Tibial artery (tissue), 4 donors: Measurements from ENCODE around the gene ARHGAP24.

ENCODE experiments used
- DNase-seq, 2 donors: peaks; one replicate each; pipeline ENCODE4 v3.0.0-alpha.2; 2019
- H3K27ac ChIP-seq, 2 donors: fragments of 200-600 bp; sonication (generic) in 1 of 2; 1 replicate in 1 of 2; 2 replicates in 1 of 2; pipeline ENCODE4 v1.5.1; 2018 to 2019; ENCODE audit warnings: mild to moderate bottlenecking in 1 of 2
- H3K27me3 ChIP-seq, 2 donors: fragments of 200-600 bp; sonication (generic) in 1 of 2; one replicate each; pipeline versions ENCODE4 v1.5.1 to v1.6.0; 2016 to 2019
- H3K36me3 ChIP-seq, 3 donors: fragments of 200-600 bp; sonication (generic) in 2 of 3; one replicate each; pipeline ENCODE4 v1.5.1; 2016 to 2019; ENCODE audit warnings: mild to moderate bottlenecking in 2 of 3
- H3K4me1 ChIP-seq, 4 donors: fragments of 200-600 bp; sonication (generic) in 2 of 4; 1 replicate in 3 of 4; 2 replicates in 1 of 4; pipeline ENCODE4 v1.5.1; 2016 to 2019
- H3K4me3 ChIP-seq, 2 donors: fragments of 200-600 bp; sonication (generic) in 1 of 2; 1 replicate in 1 of 2; 2 replicates in 1 of 2; pipeline ENCODE4 v1.5.1; 2018 to 2019; ENCODE audit warnings: mild to moderate bottlenecking in 2 of 2
- H3K9me3 ChIP-seq, 3 donors: fragments of 200-600 bp; sonication (generic) in 1 of 3; one replicate each; pipeline ENCODE4 v1.5.1; 2016 to 2019
- CTCF ChIP-seq, 2 experiments: fragments of 200-600 bp in 1 of 2; fragments of 450-650 bp in 1 of 2; IDR thresholded peaks; one replicate each; pipeline ENCODE4 v1.5.1; 2017 to 2019; ENCODE audit warnings: antibody characterized with exemption in 2 of 2, mild to moderate bottlenecking in 1 of 2, moderate library complexity in 1 of 2
- intact Hi-C: fragments of 100-400 bp; cut with DNase I; formaldehyde crosslinking; loops from one replicate; pipeline ENCODE4 v1.15.0; 2023; ENCODE audit warnings: low total_unique reads

ARHGAP24 gene

DNA sequence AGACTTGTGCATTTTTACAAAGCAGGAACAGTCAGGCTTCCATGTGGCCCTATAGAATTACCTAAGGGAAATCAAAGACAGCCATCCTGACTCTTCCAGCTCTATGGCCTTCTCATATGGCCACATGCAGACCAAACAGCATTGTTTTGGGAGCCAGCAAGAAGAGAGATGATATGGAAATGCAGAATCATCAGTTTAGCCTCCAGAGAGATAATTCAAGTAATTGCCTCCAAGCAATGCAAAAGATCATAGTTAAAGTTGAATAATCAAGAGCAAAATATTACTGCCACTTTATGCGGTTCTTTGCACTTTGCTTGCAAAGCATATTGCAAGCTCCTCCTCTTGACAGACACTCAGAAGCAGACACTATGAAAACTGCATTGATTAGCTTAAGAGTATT lies 207.4 kb downstream of the ARHGAP24 start:
- no peak for TF ChIP-seq CTCF (IDR thresholded peaks at IDR 0.05)
- Histone ChIP-seq H3K36me3 (no peaks in the 10 kb centered on the region), H3K4me1 (no peaks in the 10 kb centered on the region), H3K27me3 (no peaks in the 10 kb centered on the region), H3K4me3 (no peak overlapping the region), H3K9me3 (no peaks in the 10 kb centered on the region), H3K27ac (no peak overlapping the region)
- intact Hi-C loops, result no loop called here
- no peak for DNase-seq

DNA sequence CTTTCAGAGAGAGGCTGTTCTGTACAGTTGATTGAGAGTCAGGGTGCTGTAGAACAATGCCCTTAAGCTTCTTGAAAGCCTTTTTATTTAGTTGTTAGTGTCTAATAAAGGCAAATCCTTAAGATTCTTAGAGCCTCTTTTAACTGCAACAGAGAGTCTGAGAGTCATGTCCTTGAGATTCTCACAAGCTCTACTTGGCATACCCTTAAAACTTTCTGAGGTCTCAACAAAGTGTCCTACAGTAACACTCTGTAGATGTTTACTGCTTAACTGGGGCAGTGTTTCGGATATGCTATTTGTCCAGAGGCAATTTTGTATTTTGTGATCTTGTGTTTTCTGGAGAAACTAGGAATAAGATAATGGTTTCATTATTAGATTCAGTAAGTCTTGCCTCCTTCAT lies 209.7 kb downstream of the ARHGAP24 start:
- no peaks in the 10 kb centered on the region for H3K4me1 ChIP-seq
- no peaks in the 10 kb centered on the region for H3K9me3 ChIP-seq
- no peak overlapping the region for H3K4me3 ChIP-seq
- no peak for TF ChIP-seq CTCF (IDR thresholded peaks at IDR 0.05)
- H3K27ac ChIP-seq, result no peak overlapping the region
- intact Hi-C loops, result no loop called here
- no peaks in the 10 kb centered on the region for H3K36me3 ChIP-seq
- no peak for DNase-seq
- H3K27me3 ChIP-seq, result no peaks in the 10 kb centered on the region

DNA sequence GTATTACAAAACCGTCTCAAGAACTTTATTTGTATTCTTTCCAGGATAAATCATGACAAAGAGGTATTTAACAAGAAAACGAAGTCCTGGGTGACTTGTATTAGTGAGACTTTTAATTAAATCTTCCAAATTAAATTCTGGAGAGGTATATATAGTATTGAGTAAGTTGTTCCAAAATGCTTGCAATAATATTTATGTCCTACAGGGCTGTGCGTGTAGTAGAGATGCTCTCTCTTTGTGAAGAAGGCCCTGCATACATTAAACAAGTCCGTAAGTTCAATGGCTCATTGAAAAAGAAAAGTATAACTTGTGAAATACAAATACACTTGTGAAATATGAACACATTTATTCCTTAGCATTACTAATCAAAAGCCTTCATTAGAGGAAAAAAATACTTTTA lies 211.4 kb downstream of the ARHGAP24 start:
- no peak for DNase-seq
- TF ChIP-seq CTCF (IDR thresholded peaks at IDR 0.05), result no peak
- Histone ChIP-seq H3K4me1 (no peaks in the 10 kb centered on the region), H3K4me3 (no peak overlapping the region), H3K9me3 (no peaks in the 10 kb centered on the region), H3K27me3 (no peaks in the 10 kb centered on the region), H3K36me3 (no peaks in the 10 kb centered on the region), H3K27ac (no peak overlapping the region)
- intact Hi-C loops, result no loop called here

- no peak overlapping the region for H3K27ac ChIP-seq
These were observed 213.2 kb downstream of the ARHGAP24 start for GRCh38 chr4:85688055-85688740.

GRCh38 chr4:85696661-85697060 lies 221.7 kb downstream of the ARHGAP24 start:
- H3K4me1 ChIP-seq, result no peaks in the 10 kb centered on the region
- no peaks in the 10 kb centered on the region for H3K9me3 ChIP-seq
- no peak for TF ChIP-seq CTCF (IDR thresholded peaks at IDR 0.05)
- no peak overlapping the region for H3K27ac ChIP-seq
- intact Hi-C loops, result no loop called here
- no peaks in the 10 kb centered on the region for H3K36me3 ChIP-seq
- no peak overlapping the region for H3K4me3 ChIP-seq
- DNase-seq, result no peak
- no peaks in the 10 kb centered on the region for H3K27me3 ChIP-seq

More at GRCh38 chr4:85688055-85688740, 213.2 kb downstream of the ARHGAP24 start:
- H3K4me1 ChIP-seq, result no peaks in the 10 kb centered on the region
- intact Hi-C loops, result no loop called here
- TF ChIP-seq CTCF (IDR thresholded peaks at IDR 0.05), result no peak
- H3K4me3 ChIP-seq, result no peak overlapping the region
- no peaks in the 10 kb centered on the region for H3K9me3 ChIP-seq
- DNase-seq, result no peak
- H3K27me3 ChIP-seq, result no peaks in the 10 kb centered on the region
- H3K36me3 ChIP-seq, result no peaks in the 10 kb centered on the region

GRCh38 chr4:85697854-85698253 lies 222.9 kb downstream of the ARHGAP24 start:
- no peaks in the 10 kb centered on the region for H3K9me3 ChIP-seq
- TF ChIP-seq CTCF (IDR thresholded peaks at IDR 0.05), result no peak
- no peaks in the 10 kb centered on the region for H3K27me3 ChIP-seq
- no peak overlapping the region for H3K4me3 ChIP-seq
- intact Hi-C loops, result no loop called here
- no peaks in the 10 kb centered on the region for H3K4me1 ChIP-seq
- no peak overlapping the region for H3K27ac ChIP-seq
- H3K36me3 ChIP-seq, result no peaks in the 10 kb centered on the region
- no peak for DNase-seq
